ACC112 (cell line): ENCODE results near the gene BICRA.
"Not testable (repeated sequence)": the region's sequence is repeated elsewhere in the genome, so short reads cannot be mapped to it uniquely, and the experiment has no call there.

Source experiments
- H2AFZ ChIP-seq: fragments of 200-600 bp; sonication (generic); one replicate; pipeline ENCODE4 v1.6.0; 2017; ENCODE audit warnings: antibody characterized with exemption, low read length; ENCODE audit not compliant: unreplicated experiment
- H3K27ac ChIP-seq: fragments of 200-600 bp; sonication (generic); 2 replicates; pipeline ENCODE4 v1.5.1; 2014; ENCODE audit warnings: low read depth, mild to moderate bottlenecking, antibody characterized with exemption, low read length, moderate library complexity
- H3K27me3 ChIP-seq: fragments of 200-600 bp; sonication (generic); 2 replicates; pipeline ENCODE4 v1.6.1; 2014; ENCODE audit warnings: mild to moderate bottlenecking, antibody characterized with exemption, low read length, moderate library complexity, mixed read lengths; ENCODE audit not compliant: insufficient read depth
- H3K36me3 ChIP-seq: fragments of 200-600 bp; sonication (generic); 2 replicates; pipeline ENCODE4 v1.6.1; 2016; ENCODE audit warnings: mild to moderate bottlenecking, antibody characterized with exemption, low read length, moderate library complexity, mixed read lengths; ENCODE audit not compliant: insufficient read depth
- H3K4me1 ChIP-seq: fragments of 200-600 bp; sonication (generic); one replicate; pipeline ENCODE4 v1.6.1; 2016; ENCODE audit warnings: low read length, mixed read lengths; ENCODE audit not compliant: insufficient read depth, unreplicated experiment, control insufficient read depth
- H3K4me3 ChIP-seq: fragments of 200-600 bp; sonication (generic); 2 replicates; pipeline ENCODE4 v1.5.1; 2014; ENCODE audit warnings: mild to moderate bottlenecking, low read depth, low read length
- H3K79me2 ChIP-seq: fragments of 200-600 bp; sonication (generic); one replicate; pipeline ENCODE4 v1.6.0; 2016; ENCODE audit warnings: low read length; ENCODE audit not compliant: control insufficient read depth, unreplicated experiment, insufficient read depth

The BICRA gene

GRCh38 chr19:47582320-47582909, 26.5 kb upstream of the BICRA start:
- Histone ChIP-seq H3K27me3 (no peaks in the 10 kb centered on the region), H3K27ac (peak overlapping the region; percentile 65), H3K79me2 (no peaks in the 10 kb centered on the region), H3K4me3 (peak overlapping the region; percentile 64), H2AFZ (no peak overlapping the region), H3K4me1 (no peaks in the 10 kb centered on the region), H3K36me3 (no peaks in the 10 kb centered on the region)

- H3K27ac ChIP-seq, H3K36me3 ChIP-seq, H2AFZ ChIP-seq, H3K4me1 ChIP-seq, H3K79me2 ChIP-seq, H3K27me3 ChIP-seq, H3K4me3 ChIP-seq: not testable (repeated sequence)
These were observed 25.8 kb upstream of the BICRA start for GRCh38 chr19:47583161-47583560.

GRCh38 chr19:47587295-47587694, 21.6 kb upstream of the BICRA start:
- Histone ChIP-seq H3K36me3 (no peaks in the 10 kb centered on the region), H3K4me1 (no peaks in the 10 kb centered on the region), H3K27ac (no peak overlapping the region), H3K79me2 (no peaks in the 10 kb centered on the region), H3K27me3 (no peaks in the 10 kb centered on the region), H2AFZ (no peak overlapping the region), H3K4me3 (no peak overlapping the region)

GRCh38 chr19:47589824-47590223, 19.1 kb upstream of the BICRA start:
- H3K27me3 ChIP-seq = no peaks in the 10 kb centered on the region
- H2AFZ ChIP-seq = no peak overlapping the region
- H3K4me1 ChIP-seq = no peaks in the 10 kb centered on the region
- no peak overlapping the region for H3K4me3 ChIP-seq
- H3K79me2 ChIP-seq = no peaks in the 10 kb centered on the region
- no peak overlapping the region for H3K27ac ChIP-seq
- H3K36me3 ChIP-seq = no peaks in the 10 kb centered on the region

DNA sequence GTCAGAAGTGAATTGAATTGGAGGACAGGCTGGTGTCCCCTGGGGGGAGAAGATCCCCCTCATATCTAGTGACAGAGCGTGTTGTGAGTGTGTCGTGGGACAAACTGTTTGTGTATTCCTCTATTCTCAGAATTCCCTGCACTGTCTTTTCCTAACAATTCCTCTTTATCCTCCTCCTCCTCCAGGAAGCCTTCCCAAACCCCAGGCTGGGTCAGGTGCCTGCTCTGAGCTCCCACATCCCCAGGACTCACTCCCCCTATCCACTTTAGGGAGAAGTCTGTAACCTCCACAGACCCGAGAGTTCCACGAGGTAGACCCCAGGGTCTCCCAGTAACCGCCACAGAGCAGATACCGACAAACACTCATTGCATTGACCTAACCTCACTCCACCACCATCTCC, 15.1 kb upstream of the BICRA start:
- Histone ChIP-seq H2AFZ (no peak overlapping the region), H3K27ac (no peak overlapping the region), H3K36me3 (no peaks in the 10 kb centered on the region), H3K4me1 (peaks cover 6% of the 10 kb centered on the region), H3K27me3 (no peaks in the 10 kb centered on the region), H3K4me3 (no peak overlapping the region), H3K79me2 (no peaks in the 10 kb centered on the region)

DNA sequence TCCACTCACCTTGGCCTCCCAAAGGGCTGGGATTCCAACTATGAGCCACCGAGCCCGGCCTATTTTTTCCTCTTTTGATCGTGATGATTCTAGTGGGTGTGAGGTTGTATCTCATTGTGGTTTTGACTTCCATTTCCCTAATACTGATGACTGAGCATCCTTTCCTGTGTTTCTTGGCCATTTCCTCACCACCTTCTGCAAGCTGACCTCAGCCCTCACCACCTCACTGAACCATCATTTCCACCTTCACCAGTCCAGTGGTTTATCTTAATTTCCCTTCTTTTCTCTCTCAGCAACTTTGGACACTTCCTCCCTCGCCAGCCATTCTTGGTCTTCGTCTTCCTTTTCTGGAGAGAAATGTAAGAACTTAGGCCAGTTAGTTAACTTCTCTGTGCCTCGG, 13.0 kb upstream of the BICRA start:
- H3K4me3 ChIP-seq = no peak overlapping the region
- H2AFZ ChIP-seq = no peak overlapping the region
- H3K27me3 ChIP-seq = no peaks in the 10 kb centered on the region
- peaks cover 6% of the 10 kb centered on the region for H3K4me1 ChIP-seq
- no peak overlapping the region for H3K27ac ChIP-seq
- no peaks in the 10 kb centered on the region for H3K79me2 ChIP-seq
- H3K36me3 ChIP-seq = no peaks in the 10 kb centered on the region

- no peaks in the 10 kb centered on the region for H3K36me3 ChIP-seq
- no peaks in the 10 kb centered on the region for H3K79me2 ChIP-seq
- peak overlapping the region; percentile 82 for H3K27ac ChIP-seq
- peaks cover 6% of the 10 kb centered on the region for H3K4me1 ChIP-seq
- H3K27me3 ChIP-seq = no peaks in the 10 kb centered on the region
- H2AFZ ChIP-seq = peak overlapping the region; percentile 81
- H3K4me3 ChIP-seq = peak overlapping the region; percentile 71
These were observed 10.3 kb upstream of the BICRA start for GRCh38 chr19:47598407-47599349.

DNA sequence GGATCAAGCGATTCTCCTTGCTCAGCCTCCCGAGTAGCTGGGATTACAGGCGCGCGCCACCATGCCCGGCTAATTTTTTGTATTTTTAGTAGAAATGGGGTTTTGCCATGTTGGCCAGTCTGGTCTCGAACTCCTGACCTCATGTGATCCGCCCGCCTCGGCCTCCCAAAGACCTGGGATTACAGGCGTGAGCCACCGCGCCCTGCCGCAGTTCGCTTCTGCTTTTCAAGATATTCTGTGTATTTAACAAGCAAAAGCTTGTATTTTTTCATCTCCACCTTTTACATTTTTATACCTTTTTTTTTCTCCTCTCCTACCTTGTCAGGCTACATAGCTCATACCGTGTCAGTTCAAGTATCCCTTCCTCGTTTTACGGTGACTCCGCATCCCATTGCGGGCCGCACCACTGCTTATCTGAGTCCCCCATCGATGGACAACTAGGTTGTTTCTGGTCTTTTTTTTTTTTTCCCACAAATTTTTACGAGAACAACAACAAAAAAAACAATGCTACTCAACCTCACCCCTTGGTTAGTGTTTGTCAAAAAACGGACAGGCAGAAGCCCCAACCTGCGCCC, 9.2 kb upstream of the BICRA start:
- H3K36me3 ChIP-seq, H2AFZ ChIP-seq, H3K4me1 ChIP-seq, H3K79me2 ChIP-seq, H3K27me3 ChIP-seq: not testable (repeated sequence)
- peak overlapping the region; percentile 82 for H3K27ac ChIP-seq
- H3K4me3 ChIP-seq = peak overlapping the region; percentile 71

DNA sequence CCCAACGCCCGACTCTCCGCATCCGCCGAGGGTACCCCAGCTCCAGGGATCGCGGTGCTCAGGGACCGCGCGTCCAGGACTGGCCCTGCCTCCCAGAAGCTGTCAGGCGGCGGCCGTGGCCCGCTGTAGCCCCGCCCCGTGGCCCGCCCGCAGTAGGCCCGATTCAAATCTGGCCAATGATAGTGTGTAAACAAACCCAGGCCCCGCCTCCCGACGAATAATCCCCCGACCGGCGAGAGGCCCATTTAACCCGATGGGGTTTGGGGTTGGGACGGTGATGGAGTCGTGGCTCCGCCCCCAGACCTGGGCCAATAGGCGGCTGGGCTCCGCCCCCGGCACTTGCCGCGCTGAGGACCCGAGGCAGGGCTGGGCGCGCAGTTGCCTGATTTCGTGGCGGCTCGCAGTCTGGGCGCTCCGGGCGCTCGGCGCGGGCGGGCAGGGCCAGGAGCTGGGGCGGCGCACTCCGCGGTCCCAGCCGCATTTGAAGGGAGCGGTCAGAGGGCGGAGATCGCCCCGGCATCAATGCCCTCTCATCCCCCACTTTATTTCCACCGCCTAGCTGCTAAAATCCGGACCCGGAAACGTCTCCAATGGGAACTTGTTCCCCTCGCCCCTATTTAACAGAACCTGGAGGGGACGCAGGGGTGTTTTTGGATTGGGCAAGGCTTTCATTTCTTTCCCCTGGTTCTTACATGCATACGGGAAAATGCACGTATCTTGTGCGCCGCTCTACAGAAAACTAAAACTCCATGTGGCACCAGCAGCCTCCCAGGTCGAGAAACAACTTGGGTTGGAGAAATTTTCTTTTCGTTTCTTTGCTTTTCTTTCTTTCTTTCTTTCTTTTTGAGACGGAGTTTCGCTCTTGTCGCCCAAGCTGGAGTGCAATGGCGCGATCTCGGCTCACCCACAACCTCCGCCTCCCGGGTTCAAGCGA, 8.4 kb upstream of the BICRA start:
- Histone ChIP-seq H3K79me2 (no peaks in the 10 kb centered on the region), H3K27ac (peak overlapping the region; percentile 82), H3K4me3 (peak overlapping the region; percentile 78), H3K4me1 (peaks cover 6% of the 10 kb centered on the region), H2AFZ (peak overlapping the region; percentile 29), H3K27me3 (no peaks in the 10 kb centered on the region), H3K36me3 (no peaks in the 10 kb centered on the region)

DNA sequence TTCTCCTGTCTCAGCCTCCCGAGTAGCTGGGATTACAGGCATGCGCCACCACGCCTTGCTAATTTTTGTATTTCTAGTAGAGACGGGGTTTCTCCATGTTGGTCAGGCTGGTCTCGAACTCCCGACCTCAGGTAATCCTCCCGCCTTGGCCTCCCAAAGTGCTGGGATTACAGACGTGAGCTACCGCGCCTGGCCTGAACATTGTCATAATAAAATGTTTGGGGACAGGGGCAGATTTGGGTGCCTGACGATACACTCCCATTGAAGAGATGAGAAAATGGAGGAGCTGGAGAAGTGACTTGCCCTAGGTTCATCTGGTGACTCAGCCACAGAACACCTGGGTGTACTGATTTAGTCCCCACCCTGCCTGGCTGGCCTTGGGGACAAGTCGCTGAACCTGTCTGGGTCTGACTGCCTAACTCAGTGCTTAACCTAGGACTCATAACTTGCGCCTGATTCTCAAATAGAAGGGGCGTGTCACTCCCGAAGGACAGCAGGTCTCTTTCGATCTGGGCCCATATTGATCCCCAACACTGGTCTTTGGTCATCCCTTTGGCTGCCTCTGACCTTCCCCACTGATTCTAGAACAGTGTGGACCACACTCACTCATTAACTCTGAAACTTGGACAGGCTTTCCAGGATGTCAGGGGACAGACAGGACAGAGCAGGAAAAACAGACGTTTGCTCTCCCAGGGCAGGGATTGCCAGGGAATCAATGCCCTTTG, 7.6 kb upstream of the BICRA start:
- no peaks in the 10 kb centered on the region for H3K27me3 ChIP-seq
- H3K4me1 ChIP-seq = peaks cover 6% of the 10 kb centered on the region
- H3K4me3 ChIP-seq = peak overlapping the region; percentile 78
- no peak overlapping the region for H2AFZ ChIP-seq
- H3K36me3 ChIP-seq = no peaks in the 10 kb centered on the region
- H3K27ac ChIP-seq = peak overlapping the region; percentile 49; the same call in 1 of the 2 replicates
- no peaks in the 10 kb centered on the region for H3K79me2 ChIP-seq
